Non-pigmented ciliary epithelial cell (primary cell): ENCODE results near the gene DSCAML1.

Source experiments
- DNase-seq: peaks from one replicate; pipeline ENCODE4 v3.0.0-alpha.2; 2010; ENCODE audit warnings: low read depth

The DSCAML1 gene

DNA sequence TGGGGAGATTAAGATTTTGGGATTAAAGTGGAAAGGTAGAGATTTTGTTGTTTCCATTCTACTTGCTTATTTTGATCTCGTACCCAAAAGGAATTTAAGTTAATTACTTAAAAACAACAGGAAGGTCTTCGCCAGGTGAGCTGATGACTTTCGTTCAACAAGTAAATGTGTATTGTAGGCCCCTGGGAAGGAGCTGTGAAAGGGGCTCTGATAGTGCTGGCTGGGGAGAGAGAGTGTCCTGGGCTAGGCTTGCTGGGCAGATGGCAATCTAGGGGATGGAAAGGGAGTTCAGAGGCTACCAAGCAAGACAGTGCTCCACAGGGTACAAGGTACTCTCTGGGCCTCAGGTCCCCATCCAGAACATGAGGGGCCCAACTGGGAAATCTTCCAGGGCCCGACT lies 279.9 kb downstream of the DSCAML1 start:
- no peak for DNase-seq

DNA sequence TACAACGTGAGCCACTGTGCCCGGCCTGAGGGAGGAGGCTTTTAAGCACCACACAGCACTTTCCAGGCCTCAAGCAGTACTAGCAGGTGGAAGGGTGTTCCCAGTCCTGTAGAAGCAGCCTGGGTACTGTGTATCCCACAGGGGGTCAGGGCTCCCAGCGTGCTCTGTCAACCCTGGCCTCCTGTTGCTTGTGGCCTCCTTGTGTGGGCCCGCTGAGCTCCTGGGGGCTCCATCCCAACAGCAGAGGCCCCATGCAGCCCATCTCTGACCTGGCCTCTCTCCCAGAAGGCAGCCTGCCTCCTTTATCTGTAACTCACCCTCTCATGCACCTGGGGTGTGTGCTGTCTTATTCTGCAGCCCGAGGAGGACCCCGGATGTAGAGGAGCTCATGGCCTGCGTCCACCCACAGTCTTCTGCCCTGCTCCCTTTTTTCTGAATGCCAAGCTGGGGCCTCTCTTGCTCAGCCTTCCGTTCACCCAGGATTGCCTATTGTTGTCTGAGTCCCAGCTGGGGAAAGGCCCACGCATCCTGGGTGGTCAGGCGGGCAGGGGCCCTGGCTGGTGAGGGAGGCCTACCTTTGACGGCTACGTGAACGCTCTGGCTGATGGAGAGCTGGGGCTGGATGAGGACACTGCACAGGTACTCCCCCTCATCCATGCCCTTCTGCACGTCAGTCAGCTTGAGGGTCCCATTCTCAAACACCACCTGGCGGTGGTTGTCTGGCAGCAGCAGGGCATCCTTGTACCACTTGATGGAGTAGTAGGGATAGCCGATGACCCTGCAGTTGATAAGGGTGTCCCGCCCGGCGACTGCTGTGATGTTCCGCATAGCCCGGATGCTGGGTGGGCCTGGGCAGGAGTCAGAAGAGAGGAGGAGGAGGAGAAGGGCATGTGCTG lies 280.9 kb downstream of the DSCAML1 start:
- no peak for DNase-seq

DNA sequence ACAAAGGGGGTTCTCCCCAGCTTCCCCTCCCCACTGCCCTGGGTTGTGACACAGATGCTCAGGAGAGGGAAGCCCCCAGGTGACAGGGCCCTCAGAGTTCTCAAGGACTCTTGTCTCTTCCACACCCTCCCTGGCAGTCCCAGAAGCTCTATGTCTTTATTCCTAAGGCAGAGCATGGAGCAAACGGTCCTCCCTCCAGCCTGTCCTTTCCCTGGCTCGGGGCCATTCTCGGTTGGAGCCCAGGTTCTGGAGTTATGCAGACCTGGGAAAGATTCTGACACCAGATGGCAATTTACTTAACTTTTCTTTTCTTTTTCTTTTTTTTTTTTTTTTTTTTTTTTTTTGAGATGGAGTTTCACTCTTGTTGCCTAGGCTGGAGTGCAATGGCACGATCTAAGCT lies 282.8 kb downstream of the DSCAML1 start:
- DNase-seq: no peak

DNA sequence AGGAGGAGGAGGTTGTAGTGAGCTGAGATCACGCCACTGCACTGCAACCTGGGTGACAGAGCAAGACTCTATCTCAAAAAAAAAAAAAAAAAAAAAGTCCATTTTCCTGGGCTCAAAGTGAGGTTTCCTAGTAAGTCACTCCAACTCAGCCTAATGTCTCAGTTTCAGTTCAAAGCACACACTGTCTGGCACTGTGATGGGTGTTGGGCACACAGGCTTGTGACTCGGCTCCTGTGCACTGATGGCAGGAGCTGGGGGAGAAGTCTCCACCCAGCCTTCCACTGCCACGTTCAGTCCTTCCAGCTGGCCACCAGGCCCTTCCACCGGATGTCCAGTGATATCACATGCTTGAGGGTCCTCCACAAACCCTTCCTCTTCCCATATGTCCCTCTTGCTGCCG lies 283.4 kb downstream of the DSCAML1 start:
- no peak for DNase-seq

DNA sequence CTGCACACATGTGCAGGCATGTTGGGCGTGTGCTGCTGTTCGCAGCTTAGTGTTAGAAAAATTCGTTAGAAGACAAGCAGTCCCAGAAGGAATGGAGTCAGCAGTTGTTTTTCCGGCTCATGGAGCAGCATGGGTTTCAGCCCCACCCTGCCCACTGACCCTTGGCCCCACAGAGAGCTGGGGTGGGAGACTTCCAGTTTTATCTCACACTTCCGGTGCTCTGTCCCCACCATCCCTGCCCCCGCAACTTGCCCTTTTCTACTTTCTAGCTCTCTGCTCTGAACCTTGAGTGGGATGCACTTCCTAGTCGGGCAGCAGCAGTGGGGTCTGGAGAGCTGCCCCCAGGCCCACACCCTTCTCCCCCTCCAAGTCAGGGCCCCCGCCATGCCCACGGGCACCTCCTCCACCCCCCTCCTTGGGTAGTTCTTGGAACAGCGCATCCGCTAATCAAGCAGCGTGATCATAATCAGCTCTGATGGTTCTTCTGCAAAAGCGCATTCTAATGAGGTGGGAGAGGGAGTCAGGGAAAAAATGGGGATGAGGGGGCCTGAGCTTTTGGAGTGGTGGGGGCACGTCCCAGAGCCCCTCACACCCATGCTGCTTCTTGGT lies 285.0 kb downstream of the DSCAML1 start:
- no peak for DNase-seq

DNA sequence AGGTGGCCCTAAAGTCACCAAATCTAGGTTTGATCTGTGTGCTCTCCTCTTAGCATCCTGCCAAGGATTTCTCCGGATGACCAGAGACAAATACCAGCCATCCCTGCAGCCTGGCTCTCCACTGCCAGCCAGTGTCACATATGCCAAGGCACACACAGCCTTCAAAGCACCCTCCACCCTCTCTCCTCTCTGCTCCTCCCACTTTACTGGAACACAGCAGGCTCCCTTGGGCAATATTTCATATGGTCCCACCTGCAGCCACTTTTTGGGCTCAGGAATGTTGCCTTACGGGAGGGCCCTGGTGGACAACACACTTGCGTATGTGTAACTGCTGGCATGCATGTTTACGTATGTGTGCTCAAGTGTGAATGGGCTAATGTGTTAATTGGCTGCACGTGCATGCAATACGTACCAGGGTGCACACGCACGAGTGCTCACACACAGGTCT lies 285.5 kb downstream of the DSCAML1 start:
- DNase-seq: no peak

DNA sequence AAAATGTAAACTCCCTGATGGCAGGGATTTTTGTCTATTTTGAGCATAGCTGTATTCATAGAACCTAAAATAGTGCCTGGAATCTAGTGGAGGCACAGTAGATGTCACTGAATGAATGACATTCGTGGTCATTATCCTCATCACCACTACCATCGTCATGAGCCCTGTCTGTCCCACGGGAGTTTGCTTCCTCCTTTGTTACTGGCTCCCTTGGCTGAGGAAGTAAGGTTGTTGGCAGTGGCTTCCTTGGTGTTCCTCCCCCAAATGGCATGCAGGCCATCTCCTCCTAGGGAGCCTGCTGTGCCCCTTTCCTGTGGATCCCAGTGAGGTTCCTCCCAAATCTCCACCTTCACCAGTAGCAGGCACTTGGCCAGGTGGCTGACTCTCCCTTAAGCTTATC lies 286.4 kb downstream of the DSCAML1 start:
- DNase-seq: no peak

DNA sequence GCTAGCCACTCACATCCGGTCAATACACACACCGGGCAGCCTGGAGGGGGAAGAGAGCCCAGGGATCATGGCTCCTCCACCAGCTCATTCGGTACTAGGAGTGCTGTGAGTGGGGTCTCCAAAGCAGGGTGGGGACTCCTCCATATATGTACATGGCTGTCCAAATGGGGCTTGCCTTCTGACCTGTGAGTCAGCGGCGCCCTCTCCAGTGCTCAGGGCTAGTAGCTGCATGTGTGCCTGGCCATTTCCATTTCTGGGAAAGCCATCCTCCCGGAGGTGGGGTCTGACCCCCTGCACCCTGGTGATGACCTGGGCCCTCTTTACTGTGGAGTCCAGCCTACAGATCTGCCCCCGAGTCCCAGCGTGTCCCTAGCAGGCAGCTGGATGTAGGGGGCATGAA lies 287.5 kb downstream of the DSCAML1 start:
- no peak for DNase-seq

DNA sequence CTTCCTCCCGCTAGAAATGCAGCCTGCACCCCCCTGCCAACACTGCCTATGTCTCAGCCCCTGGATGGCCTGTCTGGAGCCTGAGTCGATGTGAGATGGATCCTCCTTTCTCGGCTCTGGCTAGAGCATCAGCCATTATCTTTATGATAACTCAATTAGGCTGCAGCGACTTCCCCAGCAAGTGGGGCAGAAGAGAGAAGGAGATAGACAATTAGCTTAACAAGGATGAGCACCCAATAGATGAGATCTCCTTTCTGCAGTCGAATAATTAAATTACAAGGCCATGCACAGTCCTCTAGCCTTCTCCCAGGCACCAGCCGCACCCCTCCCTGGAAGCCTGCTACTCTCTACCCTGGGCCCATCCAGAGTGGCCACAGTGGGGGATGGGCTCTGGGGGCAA lies 290.0 kb downstream of the DSCAML1 start:
- DNase-seq: no peak

DNA sequence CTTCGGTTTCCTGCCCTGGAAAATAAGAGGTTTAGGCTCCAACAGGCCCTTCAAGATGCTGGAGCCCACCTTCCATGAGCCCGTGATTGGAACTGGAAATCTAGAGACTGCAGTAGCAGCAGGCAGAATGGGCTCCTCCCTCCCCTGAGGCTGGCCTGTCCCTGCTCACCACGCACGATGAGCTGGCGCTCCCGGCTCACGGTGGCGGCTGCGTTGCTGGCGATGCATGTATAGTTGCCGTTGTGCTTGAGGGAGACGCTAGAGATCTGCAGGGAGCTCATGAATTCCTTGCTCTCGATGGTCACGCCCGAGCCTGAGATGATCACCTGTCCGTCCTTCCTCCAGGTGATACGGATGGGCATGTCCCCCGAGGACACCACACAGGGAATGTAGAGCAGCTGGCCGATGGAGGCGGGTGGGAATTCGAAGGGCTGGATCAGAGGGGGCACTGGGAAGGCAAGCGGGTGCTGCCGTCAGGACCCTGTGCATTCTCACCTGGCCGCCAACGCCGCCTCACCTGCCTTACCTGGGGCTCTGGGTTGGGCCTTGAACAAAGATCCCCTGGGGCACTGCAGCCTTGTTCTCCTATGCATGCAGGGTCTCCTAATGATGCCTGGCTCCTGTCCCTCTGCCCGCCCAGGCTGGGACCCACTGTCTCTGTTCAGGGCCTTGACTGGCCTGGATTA lies 291.6 kb downstream of the DSCAML1 start:
- no peak for DNase-seq

DNA sequence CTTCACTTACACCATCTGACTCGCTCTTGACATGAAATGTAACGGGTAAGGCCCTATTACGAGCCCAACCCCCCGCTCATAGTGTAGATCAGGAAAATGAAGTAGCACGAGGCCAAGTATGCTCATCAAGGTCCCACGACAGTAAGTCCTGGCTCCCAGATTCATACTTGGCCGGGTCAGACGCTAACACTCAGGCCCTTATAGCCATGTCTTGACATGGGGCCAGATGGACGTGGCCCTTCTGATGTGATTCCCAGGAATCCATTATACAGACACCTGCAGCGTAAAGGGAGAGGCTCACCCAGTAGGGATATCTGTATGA lies 294.3 kb downstream of the DSCAML1 start:
- no peak for DNase-seq

DNA sequence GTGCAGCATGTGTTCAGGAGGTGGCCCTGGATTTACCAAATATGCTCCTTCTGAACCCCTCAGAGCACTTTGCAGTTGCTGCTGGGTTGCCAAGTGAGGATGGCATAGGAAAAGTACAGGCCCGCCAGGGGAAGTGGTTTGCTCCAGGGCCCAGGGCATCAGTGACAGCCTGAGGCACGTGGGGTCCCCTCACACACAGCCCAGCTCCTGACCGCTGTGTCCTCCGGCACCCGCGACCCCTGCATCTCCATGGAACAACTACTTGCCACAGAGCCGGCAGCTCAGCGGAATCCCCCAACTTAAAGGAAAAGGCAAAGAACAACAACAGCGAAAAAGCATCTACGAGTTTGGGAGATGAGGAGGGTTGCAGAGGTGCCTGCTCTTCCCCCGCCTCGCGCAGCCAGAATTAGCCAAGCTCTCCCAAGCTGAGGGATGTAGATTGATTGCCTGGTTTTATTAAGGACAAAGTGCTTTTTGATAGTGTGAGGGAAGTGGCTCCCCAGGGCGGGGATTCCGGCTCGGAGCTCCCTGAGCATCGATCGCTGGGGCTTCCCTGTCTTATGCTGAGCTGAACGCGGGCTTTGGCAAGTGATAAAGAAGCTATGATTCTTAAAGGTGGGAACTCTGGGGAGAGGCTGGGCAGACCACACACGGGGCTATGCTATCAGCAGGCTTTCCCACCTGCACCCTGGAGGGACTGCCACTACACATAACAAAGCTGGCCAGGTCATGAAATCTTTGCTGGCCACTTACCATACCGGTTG lies 294.8 kb downstream of the DSCAML1 start:
- DNase-seq: no peak

DNA sequence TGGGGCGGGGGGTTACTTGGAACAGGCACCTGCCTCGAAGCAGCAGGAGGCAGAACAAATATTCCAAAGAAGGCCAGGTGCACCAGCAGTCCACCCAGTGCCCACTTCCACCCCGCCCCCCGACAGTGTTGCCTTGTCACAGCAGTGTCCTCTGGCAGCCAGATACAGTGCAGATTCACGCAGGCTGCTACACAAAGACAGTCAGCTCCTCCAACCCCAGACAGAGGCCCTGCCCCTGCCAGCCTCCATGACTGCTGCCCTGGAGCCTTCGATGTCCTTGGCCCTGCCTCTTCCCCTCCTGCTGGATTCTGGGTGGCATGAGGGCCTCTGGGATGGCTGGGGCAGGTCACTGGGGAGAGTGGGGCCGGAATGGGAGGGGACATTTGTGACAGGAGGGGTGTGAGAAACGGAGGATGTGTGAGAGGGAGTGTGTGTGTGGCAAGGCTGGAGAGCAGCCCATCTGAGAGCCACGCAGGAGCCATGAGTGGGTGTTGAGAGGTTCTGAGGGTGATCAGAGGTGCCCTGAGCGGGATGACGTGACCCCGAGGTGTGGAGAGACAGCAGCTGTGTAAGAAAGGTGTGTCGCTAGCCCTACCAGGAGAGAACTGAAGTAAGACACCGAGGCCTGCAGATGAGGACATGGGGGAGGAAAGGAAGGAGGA lies 295.6 kb downstream of the DSCAML1 start:
- no peak for DNase-seq

DNA sequence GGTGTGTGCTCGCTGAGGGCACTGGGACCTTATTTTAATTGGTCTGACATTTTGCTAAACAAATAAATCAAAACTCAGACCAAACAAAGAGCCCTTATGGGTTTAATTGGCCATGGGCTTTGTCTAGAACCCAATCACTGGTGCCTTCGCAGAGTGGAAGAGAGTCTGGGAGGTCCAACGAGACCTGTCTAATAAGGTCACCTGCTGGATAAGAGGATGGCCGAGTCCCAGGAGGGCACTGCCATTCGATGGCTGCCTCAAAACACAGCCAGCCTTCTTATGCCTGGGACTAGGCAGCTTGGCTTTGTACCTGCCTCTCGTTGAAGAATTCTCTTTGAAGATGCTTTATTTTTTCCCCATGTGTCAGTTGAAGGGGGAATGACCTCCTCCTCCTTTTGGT lies 298.2 kb downstream of the DSCAML1 start:
- no peak for DNase-seq

DNA sequence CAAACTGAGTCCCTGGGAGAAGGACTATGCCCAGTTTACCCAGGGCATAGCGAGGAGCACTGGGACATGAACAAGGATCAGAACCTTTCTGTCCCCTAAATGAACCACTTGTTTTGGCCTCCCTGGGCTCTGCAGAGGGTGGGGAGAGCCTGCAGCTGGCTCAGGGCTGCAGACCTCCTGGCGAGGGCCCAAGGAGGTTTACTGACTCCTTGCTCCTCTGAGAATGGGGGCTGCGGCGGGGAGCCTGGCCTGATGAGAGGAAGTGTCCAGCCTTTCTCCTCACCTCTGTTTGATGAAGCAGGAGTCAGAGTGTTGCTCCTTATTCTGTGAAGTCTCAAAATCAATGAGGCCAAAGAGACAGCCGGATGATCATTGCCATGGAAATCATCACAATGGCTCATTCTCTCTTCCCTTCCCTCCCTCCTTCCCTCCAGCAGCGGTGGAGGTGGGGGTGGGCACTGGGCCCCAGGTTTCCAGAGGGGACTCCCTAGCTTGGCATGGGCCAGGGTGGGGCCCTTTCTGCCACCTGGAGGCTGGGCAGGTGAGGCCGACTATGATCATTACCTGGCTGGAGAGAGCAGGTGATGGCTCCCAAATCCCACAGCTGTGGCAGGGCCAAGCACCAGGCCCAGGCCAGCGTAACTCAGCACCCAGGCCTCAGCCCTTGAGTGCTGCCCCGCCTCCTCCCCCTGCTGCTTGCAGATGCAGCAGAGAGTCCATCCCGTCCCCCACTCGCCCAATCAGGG lies 299.6 kb downstream of the DSCAML1 start:
- no peak for DNase-seq

DNA sequence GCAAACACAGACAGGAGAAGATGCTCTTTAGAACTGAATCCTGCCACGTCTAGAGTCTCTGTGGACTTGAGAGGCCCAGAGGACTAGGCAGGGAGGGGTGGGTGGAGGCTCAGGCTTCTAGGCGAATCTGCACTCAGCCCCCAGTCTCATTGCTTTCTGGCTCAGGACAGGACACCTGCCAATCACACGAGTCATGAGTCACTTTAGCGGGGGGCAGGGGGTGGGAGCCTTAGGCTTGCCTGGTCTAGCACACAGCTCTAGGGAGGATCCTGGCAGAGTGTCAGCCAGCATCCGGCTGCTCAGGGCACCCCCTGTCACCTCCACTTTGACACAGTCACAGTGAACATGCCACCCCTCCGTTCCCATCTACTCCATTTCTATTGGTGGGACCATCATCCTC lies 301.7 kb downstream of the DSCAML1 start:
- no peak for DNase-seq

DNA sequence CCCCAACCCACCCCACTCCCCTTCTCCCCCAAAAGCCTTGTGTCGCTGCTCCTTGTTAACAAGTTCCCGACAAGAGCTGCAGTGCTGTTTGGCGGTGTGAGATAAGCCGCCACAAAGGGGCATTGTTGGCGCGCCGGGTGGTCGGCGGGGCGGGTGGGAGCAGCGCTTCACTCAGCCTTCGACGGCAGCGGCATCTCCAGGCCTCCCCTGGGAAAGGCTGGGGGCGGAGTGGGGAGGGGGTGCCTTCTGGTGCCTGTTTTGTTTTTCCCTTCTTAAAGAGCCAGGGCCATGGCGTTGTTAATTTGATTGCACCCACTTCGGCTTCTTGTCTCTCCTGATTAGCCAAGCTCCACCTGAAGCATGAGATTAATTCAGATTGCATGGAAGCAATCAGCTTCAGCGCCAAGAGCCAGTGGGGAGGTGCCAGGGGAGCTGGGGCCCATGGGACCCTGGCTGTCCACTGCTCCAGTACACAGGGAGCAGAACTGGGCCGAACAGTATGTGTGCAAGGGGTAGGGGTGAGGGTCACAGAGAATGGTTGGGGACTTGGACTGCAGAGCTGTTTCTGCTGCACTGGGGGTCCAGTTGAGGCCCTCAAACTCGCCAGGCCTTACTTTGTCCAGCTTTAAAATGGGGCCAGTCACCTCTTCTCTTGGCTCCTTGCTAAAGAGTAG lies 304.3 kb downstream of the DSCAML1 start:
- no peak for DNase-seq

DNA sequence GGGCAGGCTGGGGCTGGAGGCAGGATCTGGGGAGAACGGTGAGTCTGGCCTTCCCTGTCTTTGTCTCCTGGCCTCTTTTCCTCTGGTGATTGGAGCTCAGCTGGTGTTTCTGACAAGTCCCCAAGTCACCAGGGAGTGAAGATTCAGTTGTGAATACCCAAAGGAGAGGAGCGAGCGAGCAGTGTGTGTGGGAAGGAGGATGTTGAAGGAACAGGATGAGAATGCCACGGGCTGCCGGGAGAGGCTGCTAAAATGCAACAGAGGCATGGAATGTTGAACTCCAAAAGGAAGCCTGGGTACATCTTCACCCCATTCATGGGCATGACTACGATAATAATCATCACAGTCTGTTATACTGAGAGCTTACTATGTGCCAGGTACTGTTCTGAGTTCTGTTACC lies 306.1 kb downstream of the DSCAML1 start:
- DNase-seq: no peak

DNA sequence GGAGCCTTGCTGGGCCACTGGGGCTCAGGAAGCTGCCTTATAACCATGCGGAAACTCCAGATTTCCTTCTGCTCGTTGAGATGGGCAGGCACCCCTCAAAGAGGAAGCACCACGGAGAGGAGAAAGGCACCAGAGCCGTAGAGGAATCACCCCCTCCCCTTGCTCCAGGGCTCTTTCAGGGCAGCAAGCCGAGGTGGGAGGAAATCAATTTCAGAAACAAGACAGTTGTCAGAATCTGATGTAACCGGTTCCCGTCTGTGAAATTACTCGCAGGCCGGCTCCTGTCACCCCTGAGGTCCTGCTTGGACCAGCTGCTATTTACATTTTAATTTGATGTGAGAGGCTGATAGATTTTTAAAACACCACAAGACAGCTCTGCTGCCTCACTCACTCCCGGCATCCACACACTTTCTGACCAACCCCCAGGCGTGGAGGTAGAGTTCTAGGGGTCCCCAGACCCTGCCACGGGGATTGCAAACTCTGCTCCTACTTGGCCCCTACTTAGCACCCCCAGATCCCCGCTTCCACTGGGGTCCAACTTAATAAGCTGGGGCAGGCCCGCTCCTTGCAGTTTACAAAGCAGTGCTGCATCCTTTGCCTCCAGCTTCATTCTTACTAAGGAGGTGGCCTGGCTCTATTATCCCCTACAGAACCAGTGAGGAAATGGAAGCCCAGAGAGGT lies 306.9 kb downstream of the DSCAML1 start:
- no peak for DNase-seq
